GM18511 (cell line): ENCODE data around the gene RALGAPA1.
"Not testable (repeated sequence)": the region's sequence is repeated elsewhere in the genome, so short reads cannot be mapped to it uniquely, and the experiment has no call there.

Source experiments
- ATAC-seq: cut with Tn5 transposase; IDR thresholded peaks from one replicate; pipeline ENCODE4 v1.9.1; 2021; ENCODE audit warnings: mild to moderate bottlenecking, moderate library complexity; ENCODE audit not compliant: unreplicated experiment

The RALGAPA1 gene

DNA sequence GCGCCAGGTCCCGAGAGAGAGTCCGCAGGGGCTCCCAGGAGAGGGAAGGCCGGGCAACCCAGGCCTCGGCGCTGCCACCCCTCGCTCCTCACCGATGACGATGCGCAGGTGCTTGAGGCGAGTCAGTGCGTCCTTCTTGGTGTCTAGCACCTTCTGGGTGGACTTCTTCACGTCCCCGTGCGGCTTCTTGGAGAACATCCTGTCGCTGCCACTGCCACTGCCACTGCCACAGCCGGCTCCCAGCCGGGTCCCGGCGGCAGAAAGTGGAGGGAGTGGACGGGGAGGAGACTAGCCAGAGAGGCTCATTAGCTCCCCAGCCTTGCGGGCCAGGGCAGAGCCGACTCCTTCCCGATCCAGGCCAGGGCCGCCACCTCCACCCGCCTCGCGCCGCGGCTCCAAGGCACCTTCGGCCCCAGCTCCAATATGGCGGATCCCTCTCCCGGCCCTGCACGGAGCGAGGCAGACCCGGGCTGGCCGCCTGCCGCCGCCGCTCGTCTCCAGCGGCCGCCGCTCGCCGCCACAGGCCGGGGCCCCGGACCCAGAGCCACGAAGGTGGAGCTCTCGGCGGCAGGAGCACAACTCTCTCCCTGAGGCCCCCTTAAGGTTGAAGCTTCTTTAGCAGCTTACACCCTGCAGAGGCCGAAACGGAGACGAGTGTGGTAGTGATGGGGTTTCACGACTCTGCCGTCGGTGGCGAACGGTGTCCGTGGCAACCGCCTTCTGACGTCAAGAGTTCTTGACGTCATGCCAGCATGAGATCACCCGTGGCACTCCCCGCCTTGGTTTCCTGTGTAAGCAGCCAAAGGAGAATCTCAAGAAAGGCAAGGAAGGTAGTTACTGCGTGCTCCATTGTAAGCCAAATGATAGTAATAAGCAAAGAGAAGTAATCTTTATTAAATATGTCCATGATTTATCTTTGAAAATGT lies at the start of gene RALGAPA1:
RALGAPA1 (minus strand) TSS at position 658 of the 926 bp plus-strand sequence; CDS start at position 198, 460 bp downstream.
- peak; percentile 96 for ATAC-seq

DNA sequence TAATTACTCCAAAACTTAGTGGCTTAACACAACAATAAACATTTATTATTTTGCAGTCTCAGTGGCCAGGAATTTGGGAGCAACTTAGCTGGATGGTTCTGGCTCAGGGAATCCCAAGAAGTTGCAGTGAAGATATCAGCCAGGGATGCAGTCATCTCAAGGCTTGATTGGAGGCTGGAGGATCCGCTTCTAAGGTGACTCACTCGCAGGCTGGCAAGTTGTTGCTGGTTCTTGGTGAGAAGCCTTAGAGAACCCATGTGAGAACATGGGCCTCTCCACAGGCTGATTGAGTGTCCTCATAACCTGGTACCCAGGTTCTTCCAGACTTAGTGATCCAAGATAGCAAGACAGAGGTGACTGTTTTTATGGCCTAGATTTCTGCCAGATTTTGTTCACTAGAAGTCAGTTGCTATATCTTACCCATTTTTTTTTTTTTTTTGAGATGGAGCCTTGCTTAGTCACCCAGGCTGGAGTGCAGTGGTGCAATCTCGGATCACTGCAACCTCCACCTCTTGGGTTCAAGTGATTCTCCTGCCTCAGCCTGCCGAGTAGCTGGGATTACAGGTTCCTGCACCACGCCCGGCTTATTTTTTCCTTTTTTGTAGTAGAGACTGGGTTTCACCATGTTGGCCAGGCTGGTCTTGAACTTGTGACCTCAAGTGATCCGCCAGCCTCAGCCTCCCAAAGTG lies 49.6 kb upstream of the RALGAPA1 start:
- ATAC-seq: no peak

DNA sequence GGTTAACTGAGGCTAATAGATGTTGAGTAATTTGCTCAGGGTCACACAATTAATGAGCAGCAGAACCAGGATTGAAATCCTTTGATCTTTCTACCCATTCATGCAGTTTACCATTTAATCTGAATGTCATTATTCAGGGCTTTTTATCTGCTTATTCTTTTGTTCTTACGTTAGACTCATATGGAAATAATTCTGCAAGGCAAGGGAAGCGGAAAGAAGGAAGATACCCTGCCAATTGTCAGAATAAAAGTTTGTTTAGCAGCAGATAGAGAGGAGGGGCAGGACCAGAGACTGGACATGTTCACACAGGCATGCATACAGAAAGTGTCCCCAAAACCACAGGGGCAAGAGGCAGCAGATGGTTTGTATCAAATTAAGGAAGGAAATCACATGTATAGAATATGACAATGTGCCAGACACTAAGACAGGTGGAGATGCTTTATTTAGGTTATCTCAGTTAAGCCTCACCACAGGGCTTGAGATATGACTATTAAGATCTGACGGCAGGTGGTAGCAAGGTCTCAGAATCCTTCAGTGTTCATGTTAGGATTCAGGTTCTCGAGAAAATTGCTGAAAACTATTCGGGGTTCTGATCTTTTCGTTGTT lies 46.9 kb upstream of the RALGAPA1 start:
- peak; percentile 98 for ATAC-seq

DNA sequence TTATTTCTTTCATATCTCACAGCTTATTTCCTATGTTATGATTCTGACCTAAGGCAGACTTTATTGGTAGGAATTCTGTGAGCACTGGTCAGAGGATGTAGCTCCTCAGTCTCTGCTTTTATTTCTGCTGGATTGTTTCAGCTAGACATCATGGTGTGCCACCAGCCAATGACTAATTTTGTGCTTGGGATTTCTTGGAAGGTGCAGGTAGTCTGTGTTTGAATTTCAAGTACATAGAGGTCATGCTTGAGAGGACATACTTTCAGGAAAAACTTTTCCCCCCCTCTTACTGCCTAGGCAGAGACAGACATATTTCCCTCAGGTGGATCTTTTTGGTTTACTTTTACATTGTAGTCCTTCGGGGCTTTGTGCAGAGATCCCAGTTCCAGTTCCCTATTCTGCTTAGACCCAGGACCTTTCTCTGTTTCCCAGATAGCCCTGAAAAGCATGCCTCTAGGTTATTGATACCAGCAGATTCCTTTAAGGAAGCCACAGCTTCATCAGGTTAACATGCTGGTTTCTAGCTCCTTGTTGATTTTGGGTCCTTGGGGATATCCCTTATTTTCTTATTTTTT lies 45.7 kb upstream of the RALGAPA1 start:
- ATAC-seq: no peak

DNA sequence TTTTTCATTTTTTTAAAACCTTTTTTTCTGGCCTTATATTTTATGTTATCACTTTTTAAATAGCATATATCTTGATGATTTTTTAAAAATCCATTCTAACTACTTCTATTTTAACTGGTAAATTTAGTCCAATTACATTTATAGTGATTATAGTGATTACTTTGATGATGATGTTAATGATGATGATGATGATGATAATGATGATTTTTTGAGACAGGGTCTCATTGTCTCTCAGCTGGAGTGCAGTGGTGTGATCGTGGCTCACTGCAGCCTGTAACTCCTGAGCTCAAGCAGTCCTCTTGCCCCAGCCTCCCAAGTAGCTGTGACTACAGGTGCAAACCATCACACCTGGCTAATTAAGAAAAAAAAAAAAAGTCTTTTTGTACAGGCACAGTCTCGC lies 44.1 kb upstream of the RALGAPA1 start:
- ATAC-seq: no peak

DNA sequence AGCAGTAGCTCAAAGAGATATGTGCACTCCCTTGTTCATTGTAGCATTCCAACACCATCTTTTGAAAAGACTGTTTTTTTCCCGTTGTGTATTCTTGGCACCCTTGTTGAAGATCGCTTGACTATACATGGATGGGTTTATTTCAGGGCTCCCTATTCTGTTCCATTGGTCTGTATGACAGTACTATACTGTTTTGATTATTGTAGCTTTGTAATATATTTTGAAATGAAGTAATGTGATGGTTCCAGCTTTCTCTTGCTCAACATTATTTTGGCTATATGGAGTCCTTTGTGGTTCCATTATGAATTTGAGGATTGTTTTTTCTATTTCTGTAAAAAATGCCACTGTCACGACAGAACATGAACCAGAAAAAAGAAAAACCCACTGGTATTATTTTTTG lies 42.7 kb upstream of the RALGAPA1 start:
- no peak for ATAC-seq

DNA sequence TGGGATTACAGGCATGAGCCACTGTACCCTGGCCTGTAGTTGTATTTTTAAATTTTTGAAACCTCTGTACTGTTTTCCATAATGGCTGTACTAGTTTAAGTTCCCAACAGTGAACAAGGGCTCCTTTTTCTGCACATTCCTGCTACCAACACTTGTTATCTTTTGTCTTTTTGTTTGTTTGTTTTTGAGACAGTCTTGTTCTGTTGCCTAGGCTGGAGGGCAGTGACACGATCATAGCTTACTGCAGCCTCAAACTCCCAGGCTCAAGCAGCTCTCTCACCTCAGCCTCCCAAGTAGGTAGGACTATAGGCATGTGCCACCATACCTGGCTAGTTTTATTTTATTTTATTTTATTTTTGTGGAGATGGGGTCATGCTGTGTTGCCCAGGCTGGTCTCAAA lies 40.0 kb upstream of the RALGAPA1 start:
- no peak for ATAC-seq

DNA sequence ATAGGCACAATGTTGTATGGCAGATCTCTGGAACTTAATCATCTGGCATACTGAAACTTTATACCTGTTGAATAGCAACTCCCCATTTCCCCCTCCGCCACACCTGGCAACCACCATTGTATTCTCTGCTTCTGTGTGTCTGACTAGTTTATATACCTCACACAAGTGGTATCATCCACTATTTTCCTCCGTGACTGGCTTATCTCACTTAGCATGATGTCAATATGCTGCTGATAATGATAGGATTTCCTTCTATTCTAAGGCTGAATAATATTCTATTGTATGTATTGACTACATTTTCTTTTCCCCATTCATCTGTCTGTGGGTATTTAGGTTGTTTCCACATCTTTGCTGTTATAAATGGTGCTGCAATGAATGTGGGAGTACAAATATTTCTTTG lies 38.5 kb upstream of the RALGAPA1 start:
- ATAC-seq: no peak

DNA sequence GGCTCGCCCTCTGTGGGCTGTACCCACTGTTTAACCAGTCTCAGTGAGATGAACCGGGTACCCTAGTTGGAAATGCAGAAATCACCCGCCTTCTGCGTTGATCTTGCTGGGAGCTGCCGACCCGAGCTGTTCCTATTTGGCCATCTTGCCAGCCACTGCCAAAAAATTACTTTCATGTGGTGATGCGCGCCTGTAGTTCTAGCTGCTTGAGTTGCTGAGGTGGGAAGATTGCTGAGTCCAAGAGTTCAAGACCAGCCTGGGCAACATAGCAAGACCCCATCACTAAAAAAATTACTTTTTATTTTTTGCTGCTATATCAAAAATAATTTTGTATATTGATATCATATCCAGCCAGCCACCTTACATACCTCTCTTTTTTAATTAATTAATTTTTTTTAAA lies 35.4 kb upstream of the RALGAPA1 start:
- ATAC-seq: no peak

DNA sequence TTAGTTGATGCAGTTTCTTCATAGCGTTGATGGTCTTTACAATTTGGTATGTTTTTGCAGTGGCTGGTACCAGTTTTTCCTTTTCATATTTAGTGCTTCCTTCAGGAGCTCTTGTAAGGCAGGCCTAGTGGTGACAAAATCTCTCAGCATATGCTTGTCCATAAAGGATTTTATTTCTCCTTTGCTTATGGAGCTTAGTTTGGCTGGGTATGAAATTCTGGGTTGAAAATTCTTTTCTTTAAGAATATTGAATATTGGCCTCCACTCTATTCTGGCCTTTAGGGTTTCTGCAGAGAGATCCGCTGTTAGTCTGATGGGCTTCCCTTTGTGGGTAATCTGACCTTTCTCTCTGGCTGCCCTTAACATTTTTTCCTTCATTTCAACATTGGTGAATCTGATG lies 33.1 kb upstream of the RALGAPA1 start:
- not testable (repeated sequence) for ATAC-seq

DNA sequence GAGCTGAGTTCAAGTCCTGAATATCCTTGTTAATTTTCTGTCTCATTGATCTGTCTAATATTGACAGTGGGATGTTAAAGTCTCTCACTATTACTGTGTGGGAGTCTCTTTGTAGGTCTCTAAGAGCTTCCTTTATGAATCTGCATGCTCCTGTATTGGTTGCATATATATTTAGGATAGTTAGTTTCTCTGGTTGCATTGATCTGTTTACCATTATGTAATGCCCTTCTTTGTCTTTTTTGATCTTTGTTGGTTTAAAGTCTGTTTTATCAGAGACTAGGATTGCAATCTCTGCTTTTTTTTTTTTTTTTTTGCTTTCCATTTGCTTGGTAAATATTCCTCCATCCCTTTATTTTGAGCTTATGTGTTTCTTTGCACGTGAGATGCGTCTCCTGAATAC lies 32.6 kb upstream of the RALGAPA1 start:
- not testable (repeated sequence) for ATAC-seq

DNA sequence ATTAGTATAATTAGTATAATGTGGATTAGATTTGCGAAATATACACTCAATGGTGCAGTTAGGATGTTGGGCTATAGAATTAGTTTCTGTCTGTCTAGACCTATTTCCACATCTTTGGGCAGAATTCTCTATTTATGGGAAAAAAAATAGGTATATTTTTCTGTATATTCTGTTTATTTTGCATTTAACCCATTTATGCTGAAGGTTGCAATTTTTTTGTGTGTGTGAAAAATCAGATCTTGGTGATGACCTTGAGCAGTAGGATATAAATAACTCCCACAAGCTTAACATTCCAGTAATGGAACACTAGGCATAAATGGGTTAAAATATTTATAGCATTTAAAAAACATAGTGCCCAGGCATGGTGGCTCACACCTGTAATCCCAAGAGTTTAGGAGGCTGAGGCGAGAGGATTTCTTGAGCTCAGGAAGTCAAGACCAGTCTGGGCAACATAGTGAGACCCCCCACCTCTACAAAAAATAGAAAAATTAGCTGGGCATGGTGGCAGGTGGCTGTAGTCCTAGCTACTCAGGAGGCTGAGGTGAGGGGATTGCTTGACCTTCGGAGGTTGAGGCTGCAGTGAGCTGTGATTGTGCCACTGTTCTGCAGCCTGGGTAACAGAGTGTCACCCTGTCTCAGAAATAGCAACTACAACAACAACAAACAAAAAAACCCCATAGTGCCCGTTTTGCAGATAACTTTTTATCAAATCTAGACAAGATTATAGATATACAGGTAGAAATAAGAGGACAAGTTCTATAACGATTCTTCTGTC lies 26.3 kb upstream of the RALGAPA1 start:
- no peak for ATAC-seq

DNA sequence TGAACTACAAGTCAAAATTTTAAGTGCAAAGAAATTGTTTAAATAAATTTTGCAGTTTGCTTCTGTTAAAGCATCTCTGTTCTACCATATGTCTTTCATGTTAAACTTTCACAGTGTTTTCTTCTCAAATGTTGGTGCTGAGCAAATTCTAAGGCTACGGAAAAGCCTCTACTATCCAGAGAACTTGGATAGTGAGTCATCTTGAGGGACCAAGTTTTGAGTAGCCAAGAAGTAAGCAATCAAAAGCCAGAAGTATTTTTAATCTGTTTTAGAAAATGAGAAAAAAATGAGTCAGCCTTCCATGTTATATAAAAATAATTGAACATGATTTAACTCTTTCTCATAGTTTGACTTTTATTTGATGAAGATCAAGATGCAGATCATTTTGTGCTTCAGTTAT lies 20.4 kb upstream of the RALGAPA1 start:
- ATAC-seq: no peak

DNA sequence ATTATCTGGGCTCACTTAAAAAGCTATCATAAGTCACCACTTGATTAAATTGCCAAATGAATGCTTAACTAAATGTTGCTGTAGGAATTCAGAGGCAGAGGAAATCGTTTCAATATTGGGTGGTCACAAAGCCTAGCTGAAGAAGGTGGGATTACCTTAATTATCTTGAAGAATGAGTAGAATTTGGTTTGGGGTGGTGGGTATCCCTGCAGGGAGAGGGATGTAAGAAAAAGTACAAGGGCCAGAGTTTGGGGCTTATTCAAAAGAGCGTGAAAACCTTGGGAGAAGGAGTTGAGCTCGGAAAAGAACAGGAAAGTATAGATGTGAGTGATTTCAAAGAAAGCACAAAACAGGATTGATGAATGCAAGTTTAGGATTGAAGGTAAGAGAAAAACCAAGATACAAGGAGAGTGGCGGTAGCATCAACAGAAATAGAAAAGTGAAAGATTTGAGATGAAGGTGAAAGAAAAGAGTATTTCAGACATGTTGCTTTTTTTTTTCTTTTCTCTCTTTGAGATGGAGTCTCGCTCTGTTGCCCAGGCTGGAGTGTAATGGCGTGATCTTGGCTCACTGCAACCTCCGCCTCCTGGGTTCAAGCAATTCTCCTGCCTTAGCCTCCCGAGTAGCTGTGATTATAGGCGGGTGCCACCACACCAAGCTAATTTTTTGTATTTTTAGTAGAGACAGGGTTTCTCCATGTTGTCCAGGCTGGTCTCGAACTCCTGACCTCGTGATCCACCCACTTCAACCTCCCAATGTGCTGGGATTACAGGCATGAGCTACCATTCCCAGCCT lies 18.8 kb upstream of the RALGAPA1 start:
- ATAC-seq: no peak

DNA sequence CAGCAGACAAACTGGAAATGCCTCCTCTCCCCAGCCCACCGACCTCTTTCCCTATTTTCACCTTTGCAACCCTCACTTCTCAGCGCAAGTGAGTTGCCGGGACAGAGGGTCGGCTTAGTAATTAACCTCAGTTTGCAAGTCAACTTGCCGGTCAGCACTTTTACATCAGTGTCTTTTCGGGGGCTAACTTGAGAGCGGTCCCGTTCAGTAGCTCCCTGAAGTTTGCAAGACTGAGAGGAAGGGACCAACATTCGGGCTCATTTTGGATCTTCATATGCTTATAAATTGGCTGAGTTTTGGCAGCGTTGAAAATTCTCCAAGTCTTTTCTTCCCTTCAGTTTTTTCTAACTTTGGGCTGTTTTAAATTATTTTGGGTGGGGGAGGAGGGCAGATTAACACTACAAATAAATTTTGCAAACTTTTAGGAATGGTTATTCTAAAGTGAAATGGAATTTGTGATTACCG lies 17.9 kb upstream of the RALGAPA1 start:
- ATAC-seq: peak; percentile 9

DNA sequence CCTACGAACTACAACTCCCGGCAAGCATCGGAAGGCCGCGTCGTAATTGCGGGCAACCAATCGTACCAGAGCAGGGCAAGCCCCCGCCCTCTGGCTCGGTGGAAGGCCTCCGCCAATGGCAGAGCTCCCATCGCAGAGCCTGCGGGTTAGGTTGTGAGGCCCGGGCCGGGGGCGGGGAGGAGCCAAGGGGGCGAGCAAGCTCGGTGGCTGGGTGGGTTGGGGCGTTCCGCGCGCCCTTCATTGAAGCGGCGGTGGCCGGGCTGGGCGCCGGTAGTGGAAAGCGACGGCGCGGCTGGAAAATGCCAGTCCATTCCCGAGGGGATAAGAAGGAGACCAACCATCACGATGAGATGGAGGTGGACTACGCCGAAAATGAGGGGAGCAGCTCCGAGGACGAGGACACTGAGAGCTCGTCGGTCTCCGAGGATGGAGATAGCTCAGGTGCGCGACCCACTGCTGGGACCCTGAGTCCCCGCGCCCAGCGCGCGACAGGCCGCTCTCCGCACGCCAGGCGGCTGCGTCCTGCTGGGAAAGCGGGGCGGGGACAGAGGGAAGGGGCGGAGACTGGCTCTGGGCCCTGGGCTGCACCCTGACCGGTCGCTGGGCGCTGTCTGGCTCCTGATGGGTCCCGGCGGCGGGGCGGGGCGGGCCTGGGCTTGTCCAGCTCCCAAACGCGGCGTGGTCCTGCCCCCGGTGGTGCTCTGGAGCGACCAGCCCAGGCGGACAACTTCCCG lies 17.3 kb upstream of the RALGAPA1 start, which contains the start of gene BRMS1L:
BRMS1L (plus strand) TSS at position 121 of the 734 bp plus-strand sequence; CDS start at position 300, 179 bp downstream.
- ATAC-seq: peak; percentile 94

DNA sequence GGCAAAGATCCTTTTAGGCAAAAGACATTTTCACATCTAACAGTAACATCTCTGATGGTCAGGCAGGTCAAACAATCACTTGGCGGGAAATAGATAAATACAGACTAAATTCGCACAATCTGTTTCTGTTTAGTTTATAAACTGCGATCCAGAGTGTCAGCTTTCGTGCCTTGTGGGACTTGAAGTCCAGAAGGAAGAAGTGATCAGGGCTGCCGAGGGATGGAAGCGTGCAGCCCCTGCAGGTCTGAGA lies 16.8 kb upstream of the RALGAPA1 start:
- no peak for ATAC-seq

DNA sequence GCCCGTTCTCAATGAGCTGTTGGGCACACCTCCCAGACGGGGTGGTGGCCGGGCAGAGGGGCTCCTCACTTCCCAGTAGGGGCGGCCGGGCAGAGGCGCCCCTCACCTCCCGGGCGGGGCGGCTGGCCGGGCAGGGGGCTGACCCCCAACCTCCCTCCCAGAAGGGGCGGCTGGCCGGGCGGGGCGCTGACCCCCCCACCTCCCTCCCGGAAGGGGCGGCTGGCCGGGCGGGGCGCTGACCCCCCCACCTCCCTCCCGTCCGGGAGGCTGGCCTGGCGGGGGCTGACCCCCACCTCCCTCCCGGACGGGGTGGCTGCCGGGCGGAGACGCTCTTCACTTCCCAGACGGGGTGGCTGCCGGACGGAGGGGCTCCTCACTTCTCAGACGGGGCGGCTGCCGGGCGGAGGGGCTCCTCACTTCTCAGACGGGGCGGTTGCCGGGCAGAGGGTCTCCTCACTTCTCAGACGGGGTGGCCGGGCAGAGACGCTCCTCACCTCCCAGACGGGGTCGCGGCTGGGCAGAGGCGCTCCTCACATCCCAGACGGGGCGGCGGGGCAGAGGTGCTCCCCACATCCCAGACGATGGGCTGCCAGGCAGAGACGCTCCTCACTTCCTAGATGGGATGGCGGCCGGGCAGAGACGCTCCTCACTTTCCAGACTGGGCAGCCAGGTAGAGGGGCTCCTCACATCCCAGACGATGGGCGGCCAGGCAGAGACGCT lies 15.5 kb upstream of the RALGAPA1 start:
- ATAC-seq: not testable (repeated sequence)
